GM21423 (cell line): Measurements from ENCODE around the gene CGB7.
"Not testable (repeated sequence)": the region's sequence is repeated elsewhere in the genome, so short reads cannot be mapped to it uniquely, and the experiment has no call there.

Experiments used
- ATAC-seq: cut with Tn5 transposase; IDR thresholded peaks from one replicate; pipeline ENCODE4 v1.9.1; 2021; ENCODE audit warnings: mild to moderate bottlenecking, moderate library complexity; ENCODE audit not compliant: unreplicated experiment

Gene CGB7

DNA sequence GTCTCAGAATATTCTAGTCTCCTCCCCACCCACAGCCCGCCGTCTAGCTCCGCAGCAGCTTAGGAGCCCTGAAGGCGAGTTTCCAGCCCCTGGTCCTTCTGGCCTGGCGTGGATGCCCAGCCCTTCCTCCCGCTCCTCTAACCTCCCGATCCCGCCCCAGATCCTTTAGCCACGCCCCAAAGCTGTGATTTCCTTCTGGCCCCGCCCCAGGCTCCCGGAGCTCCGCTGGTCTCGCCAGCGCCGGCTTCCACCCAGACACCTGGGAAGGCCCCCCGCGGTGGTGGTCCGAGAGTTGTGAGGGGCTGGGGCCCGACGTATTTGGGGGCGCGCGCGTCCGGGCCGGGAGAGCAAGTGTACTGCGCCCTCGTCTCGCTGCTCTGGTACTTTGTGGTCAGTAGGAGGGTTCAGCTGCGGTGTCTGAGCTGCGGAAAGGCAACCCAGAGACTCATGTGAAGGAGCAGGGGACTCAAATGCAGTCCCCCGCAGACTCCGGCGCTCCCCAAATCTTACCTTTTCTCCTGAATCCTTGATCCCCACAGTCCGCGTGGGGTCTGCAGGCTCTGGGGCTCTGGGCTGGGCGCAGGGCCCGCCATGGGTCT is at the start of gene CGB7:
TSS of gene CGB7 (minus strand) at position 114 of the 599 bp plus-strand sequence. CDS start 2,374 bp downstream, outside the sequence.
- no peak for ATAC-seq

DNA sequence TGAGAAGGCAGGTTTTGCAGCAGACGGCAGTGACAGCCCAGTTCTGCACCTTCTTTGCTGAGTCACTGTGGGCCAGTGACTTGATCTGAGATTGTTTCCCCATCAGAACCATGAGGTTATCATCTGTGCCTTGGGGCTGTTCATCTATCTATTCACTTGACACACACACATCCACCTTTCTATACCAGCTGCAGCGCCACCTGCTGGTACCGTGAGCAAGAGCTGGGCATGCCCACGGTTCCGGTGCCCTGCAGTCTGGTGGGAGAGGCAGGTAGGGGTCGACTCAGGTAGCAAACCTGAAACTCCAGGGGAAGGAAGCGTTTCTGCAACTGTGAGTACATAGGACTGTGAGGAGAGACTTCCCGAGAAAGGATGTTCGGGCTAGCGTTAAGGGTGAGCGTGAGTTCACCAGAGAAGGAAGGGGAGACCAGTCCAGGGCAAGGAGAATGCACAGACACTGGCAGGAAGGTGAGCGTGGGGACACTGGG is 49.1 kb upstream of the CGB7 start:
- no peak for ATAC-seq

- no peak for ATAC-seq
These were observed 46.8 kb upstream of the CGB7 start for GRCh38 chr19:49104229-49104864.

- no peak for ATAC-seq
These were observed 46.0 kb upstream of the CGB7 start for GRCh38 chr19:49103331-49104085.

DNA sequence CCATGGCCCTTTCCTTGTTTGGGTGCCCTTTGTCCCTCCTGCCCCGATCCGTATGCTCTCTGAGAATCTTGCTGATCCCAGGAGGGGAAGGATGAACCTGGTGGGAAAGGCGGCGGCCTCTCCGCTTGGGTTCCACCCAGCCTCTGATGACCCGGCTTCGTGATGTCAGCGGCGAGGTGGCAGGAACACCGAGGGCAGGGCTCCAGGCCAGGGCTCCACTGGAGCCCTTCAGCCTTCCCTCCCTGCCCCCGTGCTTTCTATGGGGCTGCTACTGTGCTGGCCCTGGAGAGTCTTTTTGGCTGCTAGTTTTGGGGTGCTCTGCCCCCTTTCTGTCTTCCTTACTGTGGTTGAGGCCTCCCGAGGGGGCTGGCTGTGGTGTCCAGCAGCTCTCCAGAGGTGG is 44.8 kb upstream of the CGB7 start:
- ATAC-seq = no peak

DNA sequence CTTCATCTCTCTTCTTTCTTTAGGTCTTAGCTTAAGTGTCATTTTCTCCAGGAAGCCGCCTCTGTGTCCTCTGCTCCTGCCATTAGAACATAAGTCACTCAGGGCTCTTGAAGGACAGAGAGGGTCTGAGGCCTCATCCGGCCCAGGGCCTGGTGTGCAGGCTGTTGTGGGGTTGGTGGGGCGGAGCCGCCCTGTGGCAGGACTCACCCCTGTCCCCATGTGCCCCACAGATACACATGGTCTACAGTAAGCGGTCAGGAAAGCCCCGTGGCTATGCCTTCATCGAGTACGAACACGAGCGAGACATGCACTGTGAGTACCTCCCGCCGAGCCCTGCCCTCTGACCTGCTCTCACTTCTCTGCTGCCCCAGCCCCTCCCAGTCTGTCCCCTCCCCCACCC is 43.6 kb upstream of the CGB7 start:
- ATAC-seq = no peak

GRCh38 chr19:49098795-49099194 is 41.2 kb upstream of the CGB7 start:
- no peak for ATAC-seq

- ATAC-seq = no peak
These were observed 40.1 kb upstream of the CGB7 start for GRCh38 chr19:49097453-49098288.

DNA sequence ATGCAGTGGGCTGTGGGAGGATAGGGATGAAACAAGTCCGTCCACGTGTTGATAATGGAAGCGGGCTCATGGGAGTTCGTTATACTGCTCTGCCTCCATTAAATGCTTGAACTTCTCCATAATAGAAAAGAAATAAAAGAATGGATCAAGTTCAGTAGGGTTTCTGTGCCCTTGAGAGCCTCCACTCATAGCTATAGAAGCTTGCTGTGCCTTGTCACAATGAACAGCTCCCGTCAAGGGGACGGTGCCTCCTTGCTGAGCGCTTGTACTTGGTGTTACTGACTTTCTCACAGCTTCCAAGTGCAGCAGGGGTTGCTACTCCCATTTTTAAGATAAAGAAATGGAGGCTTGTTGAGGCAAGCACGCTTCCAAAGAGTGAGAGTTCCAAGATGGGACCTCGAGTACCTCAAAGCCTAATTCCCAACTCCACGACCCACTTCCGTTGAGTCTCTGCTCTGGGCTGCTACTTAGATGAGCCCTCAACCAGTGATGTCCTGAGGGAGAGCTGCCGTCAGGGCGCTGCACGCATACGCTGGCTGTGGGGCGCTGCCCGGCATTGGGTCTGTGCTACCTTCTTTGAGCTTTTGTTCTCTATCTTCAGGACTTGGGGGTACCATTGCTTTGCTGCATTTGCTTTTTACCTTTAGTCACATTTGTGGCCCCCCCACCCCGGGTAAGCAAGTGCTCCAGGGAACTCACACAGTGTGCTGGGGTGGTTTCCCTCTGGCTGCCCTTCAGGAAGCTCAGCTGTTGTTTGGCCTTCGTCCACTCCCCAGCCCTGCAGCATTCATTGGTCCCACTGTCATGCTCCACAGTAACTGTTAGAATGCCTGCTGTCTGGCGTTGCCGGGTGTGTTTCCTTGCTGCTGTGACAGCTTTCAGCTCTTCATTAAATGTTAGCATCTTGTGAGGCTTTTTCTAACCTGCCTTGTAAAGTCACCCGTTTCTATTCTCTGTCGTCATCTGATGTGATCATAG is 37.2 kb upstream of the CGB7 start:
- no peak for ATAC-seq

DNA sequence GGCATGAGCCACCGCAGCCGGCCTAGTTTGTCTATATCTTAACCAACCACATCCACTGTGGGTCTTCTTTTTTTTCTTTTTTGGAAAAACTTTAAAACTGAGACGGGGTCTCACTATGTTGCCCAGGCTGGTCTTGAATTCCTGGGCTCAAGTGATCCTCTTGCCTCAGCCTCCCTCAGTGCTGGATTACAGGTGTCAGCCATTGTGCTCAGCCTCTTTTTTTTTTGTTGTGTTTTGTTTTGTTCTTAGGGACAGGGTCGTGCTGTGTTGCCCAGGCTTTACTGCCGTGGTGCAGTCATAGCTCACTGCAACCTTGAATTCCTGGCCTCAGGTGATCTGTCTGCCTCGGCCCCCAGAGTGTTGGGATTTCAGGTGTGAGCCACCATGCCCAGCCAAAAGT is 35.1 kb upstream of the CGB7 start:
- ATAC-seq = no peak

DNA sequence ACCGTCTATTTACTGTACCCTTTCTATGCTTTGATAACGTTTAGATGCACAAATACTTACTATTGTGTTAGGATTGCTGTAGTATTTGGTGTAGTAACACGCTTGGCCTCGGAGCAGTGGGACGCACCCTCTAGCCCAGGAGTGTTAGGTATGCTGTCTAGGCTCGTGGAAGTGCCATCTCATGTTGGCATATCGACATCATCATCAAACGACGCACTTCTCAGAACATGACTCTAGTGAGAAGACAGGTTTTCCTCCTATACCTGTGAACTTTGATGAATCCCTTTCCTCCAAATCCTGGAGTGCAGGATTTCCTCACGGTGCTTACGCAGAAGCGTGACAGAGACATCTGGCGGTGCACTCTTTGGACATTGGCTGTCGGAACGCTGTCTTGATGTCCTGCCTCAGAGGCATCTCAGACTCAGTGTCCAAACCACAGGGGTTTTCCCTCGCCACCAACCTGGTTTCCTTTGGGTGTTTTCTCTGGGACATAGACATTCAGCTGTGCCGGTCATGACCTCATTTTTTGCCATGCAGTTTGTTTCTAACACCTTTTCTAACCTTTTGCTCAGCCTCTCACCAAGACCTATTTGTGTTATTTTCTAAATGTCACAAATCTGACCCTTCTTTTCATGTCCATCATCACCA is 34.0 kb upstream of the CGB7 start:
- ATAC-seq = no peak

DNA sequence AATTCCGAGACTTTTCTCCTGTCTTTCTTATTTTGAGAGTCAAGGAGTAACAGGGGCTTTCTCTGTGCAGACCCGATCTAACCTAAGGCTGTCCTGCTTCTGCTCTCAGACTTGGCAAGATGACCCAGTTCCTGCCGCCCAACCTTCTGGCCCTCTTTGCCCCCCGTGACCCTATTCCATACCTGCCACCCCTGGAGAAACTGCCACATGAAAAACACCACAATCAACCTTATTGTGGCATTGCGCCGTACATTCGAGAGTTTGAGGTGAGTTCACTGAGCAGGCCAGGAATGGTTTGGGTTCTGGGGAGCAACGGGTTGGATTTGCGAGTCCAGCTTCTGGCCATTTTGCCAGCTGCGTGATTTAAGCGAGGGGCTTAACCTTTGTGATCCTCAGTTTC is 28.7 kb upstream of the CGB7 start:
- ATAC-seq = no peak

DNA sequence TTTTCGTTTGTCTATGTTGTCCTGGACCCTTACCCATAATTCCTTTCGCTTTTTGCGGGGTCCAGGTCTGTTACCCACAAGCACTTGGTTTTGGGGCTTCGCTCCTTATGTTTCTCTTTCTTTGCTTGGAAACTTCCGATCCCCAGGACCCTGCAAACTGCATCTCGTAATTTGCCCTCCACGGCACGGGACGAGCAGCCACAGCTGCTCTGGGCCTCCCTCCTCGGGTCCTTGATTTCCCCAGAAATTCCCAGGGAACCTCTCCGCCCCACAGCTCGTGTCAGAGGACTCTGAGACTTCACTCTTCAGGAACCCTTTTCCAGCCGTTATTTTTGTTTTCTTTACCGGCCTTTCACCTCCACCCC is 28.3 kb upstream of the CGB7 start:
- no peak for ATAC-seq

- peak; percentile 83 for ATAC-seq
These were observed 27.7 kb upstream of the CGB7 start, which contains the start of gene SNRNP70 for GRCh38 chr19:49085020-49085867. TSS of gene SNRNP70 (plus strand) at chr19:49085451. CDS start at chr19:49086415, 964 bp downstream.

GRCh38 chr19:49084206-49085019 is 26.9 kb upstream of the CGB7 start:
- ATAC-seq = no peak

- no peak for ATAC-seq
These were observed 23.7 kb upstream of the CGB7 start for GRCh38 chr19:49081273-49081672.

GRCh38 chr19:49080392-49080791 is 22.8 kb upstream of the CGB7 start:
- ATAC-seq = no peak

DNA sequence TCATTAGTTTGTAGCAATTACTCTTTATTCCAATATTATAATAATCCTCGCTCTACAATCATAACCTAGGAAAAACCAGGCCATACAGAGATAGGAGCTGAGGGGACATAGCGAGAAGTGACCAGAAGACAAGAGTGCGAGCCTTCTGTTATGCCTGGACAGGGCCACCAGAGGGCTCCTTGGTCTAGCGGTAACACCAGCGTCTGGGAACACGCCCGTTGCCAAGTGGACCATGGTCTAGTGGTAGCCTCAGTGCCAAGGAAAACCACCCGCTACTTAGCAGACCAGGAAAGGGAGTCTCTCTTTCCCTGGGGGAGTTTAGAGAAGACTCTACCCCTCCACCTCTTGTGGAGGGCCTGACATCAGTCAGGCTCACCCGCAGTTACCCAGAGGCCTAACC is 17.3 kb upstream of the CGB7 start:
- ATAC-seq = not testable (repeated sequence)
